Sigmoid colon (tissue), 3 donors: ENCODE results near the gene WNK1.

ENCODE experiments used
- POLR2A ChIP-seq, 2 donors: fragments of 450-650 bp; IDR thresholded peaks; one replicate each; pipeline ENCODE4 v1.6.1; 2016; ENCODE audit warnings: antibody characterized with exemption in 2 of 2, mild to moderate bottlenecking in 2 of 2, moderate library complexity in 2 of 2
- TF ChIP-seq, protein P1 (sequence below), 4 experiments: fragments of 450-650 bp in 3 of 4; fragments of 200-600 bp in 1 of 4; IDR thresholded peaks; one replicate each; pipeline ENCODE4 v1.5.1; 2016 to 2019; ENCODE audit warnings: antibody characterized with exemption in 4 of 4, mild to moderate bottlenecking in 3 of 4, moderate library complexity in 2 of 4

DNA sequence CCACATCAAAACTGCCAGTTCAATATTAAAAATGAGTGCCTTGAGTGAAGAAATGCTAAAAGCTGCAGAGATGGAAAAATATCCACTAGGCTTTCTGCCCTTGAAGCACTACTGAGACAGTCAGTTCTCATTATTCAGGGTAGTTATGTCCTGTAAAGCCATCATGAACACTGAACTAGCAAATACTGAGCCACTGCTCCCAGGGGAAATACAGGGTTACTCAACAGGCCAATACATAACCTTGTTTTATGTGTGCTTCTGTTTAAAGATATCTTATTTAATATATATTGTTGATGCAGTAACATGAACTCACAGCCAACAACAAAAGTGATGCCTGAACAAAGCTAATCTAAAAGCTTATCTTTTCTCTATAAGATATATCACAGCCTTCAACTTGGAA is 193.8 kb downstream of the WNK1 start:
- TF ChIP-seq POLR2A (IDR thresholded peaks at IDR 0.05), result no peak
- TF ChIP-seq, protein P1, sequence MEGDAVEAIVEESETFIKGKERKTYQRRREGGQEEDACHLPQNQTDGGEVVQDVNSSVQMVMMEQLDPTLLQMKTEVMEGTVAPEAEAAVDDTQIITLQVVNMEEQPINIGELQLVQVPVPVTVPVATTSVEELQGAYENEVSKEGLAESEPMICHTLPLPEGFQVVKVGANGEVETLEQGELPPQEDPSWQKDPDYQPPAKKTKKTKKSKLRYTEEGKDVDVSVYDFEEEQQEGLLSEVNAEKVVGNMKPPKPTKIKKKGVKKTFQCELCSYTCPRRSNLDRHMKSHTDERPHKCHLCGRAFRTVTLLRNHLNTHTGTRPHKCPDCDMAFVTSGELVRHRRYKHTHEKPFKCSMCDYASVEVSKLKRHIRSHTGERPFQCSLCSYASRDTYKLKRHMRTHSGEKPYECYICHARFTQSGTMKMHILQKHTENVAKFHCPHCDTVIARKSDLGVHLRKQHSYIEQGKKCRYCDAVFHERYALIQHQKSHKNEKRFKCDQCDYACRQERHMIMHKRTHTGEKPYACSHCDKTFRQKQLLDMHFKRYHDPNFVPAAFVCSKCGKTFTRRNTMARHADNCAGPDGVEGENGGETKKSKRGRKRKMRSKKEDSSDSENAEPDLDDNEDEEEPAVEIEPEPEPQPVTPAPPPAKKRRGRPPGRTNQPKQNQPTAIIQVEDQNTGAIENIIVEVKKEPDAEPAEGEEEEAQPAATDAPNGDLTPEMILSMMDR (IDR thresholded peaks at IDR 0.05), result no peak
